ENCODE data around the gene PPARG. TPM values are rescaled to one million over a fixed set of nuclear protein-coding genes. Genes with fewer than 3 reads are reported as not detected.

The PPARG gene
- total RNA-seq, 1 experiment from 2014 or later, result 71.6 TPM

GRCh38 chr3:12424635-12425319, 135.9 kb downstream of the PPARG start:
- BruUV-seq (replicated peaks), result no TSS peak
- H3K4me2 ChIP-seq (ENCODE audit: low read length), result peak overlapping the region; percentile 50
- no peak overlapping the region for H3K9ac ChIP-seq (ENCODE audit: low read length)
- POLR2A ChIA-PET, result no interaction called here
- H3K4me1 ChIP-seq (ENCODE audit: control insufficient read depth in 1 of 2, insufficient read depth in 2 of 2, low read length in 2 of 2), result peaks cover 27 to 30% of the 10 kb centered on the region in 2 experiments
- H3K79me2 ChIP-seq (ENCODE audit: insufficient read depth, low read length), result no peaks in the 10 kb centered on the region
- intact Hi-C loops (cut with micrococcal nuclease), result no loop called here
- no peak overlapping the region for H3K4me3 ChIP-seq (replicated peaks in 1 of 2; ENCODE audit: low read depth in 1 of 2, low read length in 2 of 2)
- TF ChIP-seq REST (IDR thresholded peaks at IDR 0.05; ENCODE audit: low read depth), result no peak
- TF ChIP-seq EZH2phosphoT487 (IDR thresholded peaks at IDR 0.05; ENCODE audit: borderline replicate concordance), result no peak
- TF ChIP-seq TCF7L2 (IDR thresholded peaks at IDR 0.05; ENCODE audit: borderline replicate concordance, extremely low read depth, insufficient read depth, insufficient read length), result no peak
- no peak for TF ChIP-seq YY1 (IDR thresholded peaks at IDR 0.05; ENCODE audit: extremely low read depth, insufficient replicate concordance, low read depth, low read length)
- TF ChIP-seq ZBTB33 (IDR thresholded peaks at IDR 0.05; ENCODE audit: extremely low read depth, insufficient replicate concordance, low read length), result no peak
- TF ChIP-seq POLR2A (IDR thresholded peaks at IDR 0.05; ENCODE audit: borderline replicate concordance, extremely low read depth, insufficient read depth, insufficient read length), result no peak
- CTCF ChIA-PET, result no interaction called here
- ATAC-seq, result no peak; the same call in 1 of the 2 replicates
- peak overlapping the region; percentile 37; the same call in 1 of the 2 replicates for H3K27ac ChIP-seq (ENCODE audit: low read depth, low read length)
- H3K36me3 ChIP-seq (ENCODE audit: control insufficient read depth in 1 of 2, insufficient read depth in 2 of 2, low read length in 2 of 2), result no peaks in the 10 kb centered on the region
- no peaks in the 10 kb centered on the region for H3K9me2 ChIP-seq (ENCODE audit: insufficient read depth)
- RAD21 ChIA-PET (ENCODE audit: low non-redundant PET in 1 of 2, low total read pairs in 2 of 2, uncharacterized antibody in 2 of 2, unreplicated experiment in 2 of 2), result no interaction called here
- no peaks in the 10 kb centered on the region for H3K27me3 ChIP-seq (ENCODE audit: insufficient read depth, low read length)
- no peaks in the 10 kb centered on the region for H3K9me3 ChIP-seq (ENCODE audit: control insufficient read depth in 1 of 2, insufficient read depth in 1 of 2, low read depth in 1 of 2, low read length in 2 of 2)
- H2AFZ ChIP-seq (ENCODE audit: low read depth, low read length, poor library complexity, severe bottlenecking), result no peak overlapping the region
- no peak for DNase-seq (ENCODE audit: low read depth, low spot score)
- H4K20me1 ChIP-seq (ENCODE audit: insufficient read depth), result no peaks in the 10 kb centered on the region
